Germinal center (tissue), 1 donor: Measurements from ENCODE around the gene ANAPC5.
"Not testable (repeated sequence)": the region's sequence is repeated elsewhere in the genome, so short reads cannot be mapped to it uniquely, and the experiment has no call there.

Experiments used
- DNase-seq: peaks from one replicate; pipeline ENCODE4 v3.0.0; 2012; ENCODE audit warnings: mixed read lengths, low spot score

The ANAPC5 gene

DNA sequence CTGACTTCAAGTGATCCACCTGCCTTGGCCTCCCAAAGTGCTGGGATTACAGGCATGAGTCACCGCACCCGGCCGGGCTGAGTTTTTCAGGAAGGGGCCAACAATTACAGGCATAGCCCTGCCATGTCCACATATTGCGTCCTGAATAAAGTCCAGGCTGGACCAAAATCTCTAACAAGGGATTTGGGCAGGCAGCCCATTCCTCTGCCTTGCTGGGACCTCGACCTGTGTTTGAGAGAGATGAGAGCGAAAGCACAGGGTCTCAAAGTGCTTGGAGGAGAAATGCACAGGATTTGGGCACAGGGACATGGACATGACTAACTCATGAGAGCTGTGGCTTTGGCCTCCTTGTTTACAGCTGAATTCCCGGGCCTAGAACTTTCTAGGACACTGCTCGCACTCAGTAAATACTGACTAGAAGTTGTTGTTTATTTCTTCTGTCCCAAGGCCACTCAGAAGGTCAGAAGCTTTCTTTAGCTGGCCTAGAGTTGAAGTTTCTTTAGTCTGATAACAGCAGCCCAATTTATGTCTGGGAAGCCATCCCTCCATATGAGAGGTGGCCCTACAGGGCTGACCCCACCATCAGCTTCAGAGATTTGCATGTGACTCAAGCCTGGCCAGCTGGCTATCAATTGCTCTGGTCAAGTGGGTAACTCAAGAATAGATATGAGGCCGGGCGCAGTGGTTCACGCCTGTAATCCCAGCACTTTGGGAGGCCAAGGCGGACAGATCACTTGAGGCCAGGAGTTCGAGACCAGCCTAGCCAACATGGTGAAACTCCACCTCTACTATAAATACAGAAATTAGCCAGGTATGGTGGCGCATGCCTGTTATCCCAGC, 67.4 kb downstream of the ANAPC5 start:
- DNase-seq, result no peak

DNA sequence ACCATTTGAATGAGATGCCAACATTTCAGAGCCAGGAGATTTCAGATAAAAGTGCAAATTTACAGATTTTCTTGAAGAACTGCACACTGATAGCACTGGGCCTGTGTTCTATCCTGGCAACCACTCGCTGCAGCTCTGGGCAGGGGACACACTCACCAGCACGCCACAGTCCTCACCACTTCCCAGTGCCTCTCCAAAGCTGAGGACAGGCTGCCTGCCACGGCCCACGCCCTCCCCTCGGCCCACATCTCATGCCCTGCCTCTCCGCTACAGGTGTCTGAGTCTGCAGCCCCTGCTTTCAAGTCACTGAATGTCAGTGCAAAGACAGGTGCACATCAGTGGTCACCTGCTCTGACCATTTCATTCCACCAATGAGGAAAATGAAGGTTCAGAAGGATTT, 68.4 kb downstream of the ANAPC5 start:
- DNase-seq, result no peak

DNA sequence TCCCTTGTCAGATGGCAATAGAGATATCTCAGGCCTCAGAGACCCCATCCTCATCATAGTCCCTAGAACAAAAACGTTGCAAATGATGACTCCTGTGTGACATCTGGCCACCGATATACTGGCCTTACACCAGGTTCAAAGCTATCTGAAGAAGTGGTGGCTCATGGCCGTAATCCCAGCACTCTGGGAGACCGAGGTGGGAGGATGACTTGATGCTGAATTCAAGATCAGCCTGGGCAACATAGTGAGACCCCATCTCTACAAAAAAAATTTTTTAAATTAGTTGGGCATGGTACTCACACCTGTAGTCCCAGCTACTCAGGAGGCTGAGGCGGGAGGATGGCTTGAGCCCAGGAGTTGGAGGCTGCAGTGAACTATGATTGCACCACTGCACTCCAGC, 68.8 kb downstream of the ANAPC5 start:
- no peak for DNase-seq

DNA sequence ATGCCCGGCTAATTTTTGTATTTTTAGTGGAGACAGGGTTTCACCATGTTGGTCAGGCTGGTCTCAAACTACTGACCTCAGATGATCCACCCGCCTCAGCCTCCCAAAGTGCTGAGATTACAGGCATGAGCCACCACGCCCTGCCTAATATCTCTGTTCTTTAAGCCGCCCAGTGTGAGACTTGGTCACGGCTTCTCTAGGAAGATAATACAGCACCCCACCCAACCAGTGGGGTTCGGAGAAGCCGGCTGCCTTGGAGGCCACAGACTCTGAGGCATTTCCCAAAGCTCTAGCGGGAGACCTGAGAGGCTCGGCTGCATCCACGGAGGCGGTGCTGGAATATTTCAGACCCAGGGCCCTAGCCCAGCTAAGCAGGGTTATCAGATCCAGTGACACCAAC, 69.3 kb downstream of the ANAPC5 start:
- not testable (repeated sequence) for DNase-seq

DNA sequence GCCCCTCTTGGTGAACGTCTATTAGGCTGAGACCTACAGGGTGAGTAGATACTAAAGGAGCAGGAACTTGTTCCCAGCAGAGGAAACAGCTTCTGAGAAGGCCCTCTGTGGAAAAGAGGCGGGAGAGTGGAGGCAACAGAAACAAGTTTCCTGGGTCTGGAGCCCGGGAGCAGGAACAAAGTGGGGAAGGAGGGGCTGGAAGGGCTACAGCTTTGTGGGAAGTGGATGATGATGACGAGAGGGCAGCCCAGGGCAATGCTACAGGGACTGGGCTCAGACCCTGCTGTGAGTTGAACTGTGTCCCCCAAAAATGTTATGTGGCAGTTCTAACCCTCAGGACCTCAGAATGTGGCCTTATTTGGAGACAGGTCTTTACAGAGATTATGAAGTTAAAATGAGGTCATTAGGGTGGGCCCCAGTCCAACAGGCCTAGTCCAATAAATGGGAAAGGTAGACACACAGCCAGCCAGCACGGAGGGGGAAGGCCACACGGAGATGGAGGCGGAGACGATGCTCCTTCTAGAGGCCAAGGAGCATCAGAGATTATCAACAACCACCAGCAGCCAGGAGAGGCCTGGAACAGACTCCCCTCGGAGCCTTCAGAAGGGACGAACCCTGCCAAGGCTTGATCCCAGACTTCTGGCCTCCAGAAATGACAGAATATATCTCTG, 70.0 kb downstream of the ANAPC5 start:
- no peak for DNase-seq

DNA sequence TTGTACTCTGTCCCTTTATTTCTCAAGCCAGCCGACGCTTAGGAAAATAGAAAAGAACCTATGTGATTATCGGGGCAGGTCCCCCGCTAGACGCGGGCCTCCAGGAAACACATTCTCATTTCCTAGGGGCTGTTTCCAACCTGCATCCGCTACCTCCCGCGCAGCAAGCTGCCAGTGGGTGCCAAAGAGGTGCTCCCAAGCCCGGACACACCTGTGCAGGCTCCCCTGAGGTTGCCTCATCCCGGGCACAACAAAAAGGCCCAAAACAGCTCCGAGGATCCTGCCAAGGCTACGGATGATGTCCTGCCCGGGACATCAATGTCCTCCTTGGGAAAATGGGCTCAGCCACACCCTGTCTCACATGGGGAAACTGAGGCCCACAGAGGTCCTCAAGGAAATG, 71.1 kb downstream of the ANAPC5 start:
- DNase-seq, result not testable (repeated sequence)

DNA sequence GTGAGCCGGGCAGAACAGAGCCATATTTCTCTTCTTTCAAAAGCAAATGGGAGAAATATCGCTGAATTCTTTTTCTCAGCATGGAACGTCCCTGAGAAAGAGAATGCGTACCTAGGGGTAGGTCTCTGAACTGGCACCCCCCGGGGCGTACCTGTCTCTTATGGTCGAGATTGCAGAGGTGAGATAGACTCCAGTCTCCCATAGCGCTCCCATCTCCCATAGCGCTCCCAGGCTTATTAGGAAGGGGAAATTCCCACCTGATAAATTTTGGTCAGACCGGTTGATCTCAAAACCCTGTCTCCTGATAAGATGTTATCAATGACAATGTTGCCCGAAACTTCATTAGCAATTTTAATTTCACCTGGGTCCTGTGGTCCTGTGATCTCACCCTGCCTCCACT, 71.7 kb downstream of the ANAPC5 start:
- DNase-seq, result not testable (repeated sequence)

DNA sequence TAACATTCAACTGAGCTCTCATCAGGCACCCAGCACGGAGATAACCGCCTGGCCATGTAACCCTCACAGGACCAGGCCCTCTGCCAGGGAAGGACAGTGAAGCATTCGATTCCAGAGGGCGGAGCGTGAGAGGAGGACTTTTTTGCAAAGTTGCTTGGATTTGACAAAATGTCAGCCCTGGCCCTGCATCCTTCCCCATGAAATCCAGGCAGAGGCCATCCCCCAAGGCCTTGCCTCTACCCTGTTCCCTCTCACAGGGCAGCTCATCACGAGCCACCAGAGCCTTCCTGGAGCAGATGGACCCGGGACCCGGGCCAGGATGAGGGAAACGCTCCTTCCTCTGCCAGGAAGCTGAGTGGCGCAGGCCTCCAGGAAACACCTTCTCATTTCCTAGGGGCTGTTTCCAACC, 72.7 kb downstream of the ANAPC5 start:
- DNase-seq, result no peak

DNA sequence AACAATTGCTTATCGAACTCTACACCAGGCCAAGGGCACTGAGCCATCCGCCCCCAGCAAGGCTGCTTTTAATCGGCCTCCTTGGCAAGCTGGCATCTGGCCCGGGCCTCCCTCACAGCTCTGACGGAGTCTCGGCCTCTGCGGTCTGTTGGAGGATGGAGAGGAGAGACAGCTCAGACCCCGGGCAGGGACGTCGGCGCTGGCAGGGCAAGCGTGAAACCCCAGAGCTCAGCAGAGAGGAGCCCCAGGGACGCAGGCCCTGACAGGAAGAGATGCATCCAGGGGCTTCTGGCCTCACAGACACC, 73.2 kb downstream of the ANAPC5 start:
- DNase-seq, result no peak

DNA sequence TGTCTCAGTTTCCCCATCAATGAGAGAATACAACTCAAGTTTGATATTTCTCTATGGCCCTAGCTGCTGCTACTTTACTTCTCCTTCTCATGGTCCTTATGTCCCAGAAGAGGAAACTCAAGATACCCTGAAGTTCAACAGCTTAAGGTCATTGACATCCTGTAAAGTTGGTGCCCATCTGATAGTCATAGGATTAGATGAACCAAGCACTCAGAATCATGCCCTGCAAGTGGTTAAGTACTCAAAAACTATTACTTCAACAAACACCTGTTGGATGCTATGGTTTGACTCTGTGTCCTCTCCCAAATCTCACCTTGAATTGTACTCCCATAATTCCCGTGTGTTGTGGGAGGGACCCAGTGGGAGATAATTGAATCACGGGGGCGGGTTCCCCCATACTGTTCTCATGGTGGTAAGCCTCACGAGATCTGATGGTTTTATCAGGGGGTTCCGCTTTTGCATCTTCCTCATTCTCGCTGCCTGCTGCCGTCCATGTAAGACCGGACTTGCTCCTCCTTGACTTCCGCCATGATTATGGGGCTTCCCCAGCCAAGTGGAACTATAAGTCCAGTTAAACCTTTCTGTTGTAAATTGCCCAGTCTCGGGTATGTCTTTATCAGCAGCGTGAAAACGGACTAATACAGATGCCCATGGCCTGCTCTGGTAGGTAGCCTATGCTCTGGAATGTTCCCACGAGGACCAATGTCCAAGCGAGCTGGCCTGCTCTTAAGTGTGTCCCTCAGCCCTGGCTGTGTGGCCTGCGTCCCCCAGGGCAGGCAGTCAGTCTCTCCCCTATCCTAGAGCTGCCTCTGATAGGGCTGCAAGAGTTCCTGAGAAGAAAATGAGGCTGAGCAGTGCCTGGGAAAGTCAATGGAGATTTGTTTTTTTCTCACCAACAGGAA, 73.8 kb downstream of the ANAPC5 start:
- no peak for DNase-seq

DNA sequence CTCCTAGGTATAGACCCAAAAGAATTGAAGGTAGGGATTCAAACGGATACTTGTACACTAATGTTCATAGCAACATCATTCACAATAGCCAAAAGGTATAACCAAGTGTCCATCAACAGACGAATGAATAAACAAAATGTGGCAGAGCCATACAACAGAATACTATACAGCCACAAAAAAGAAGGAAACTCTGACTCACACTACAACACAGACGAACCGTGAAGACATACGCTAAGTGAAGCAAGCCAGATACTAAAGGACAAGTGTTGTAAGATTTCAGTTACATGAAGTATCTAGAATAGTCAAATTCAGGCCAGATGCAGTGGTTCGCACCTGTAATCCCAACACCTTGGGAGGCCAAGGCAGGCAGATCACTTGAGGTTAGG, 74.8 kb downstream of the ANAPC5 start:
- no peak for DNase-seq

DNA sequence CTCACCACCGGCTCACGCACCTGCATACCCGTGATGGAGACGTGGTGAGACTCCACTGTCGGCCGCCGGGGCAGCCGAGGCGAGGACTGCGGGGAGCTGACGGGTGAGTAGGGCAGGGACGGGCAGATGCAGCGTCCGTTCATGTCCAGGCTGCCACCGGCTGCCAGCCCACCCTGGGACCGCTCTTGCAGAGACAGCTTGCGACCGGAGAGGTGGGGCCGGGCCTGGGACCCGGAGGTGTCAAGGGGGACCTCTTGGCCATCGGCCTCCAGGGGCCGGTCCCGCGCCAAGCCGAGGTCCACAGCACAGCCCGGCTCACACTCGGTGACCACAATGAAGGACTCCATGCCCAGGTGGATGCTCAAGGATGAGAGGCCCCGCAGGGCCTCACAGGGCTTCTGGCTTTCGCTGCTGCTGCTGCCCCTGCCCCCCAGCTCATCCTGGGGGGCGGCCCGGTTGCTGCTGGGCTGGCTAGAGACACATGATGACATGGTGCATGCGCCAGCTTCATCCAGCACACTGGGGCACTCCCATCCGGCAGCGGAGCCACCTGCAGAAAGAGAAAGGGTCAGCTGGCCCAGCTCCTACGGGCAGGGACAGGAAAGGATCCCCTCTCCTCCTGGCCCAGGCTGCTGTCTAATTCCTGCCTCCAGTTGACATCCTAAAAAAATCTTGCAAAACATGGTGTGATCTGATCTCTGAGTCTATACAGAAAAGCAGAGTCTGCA, 78.0 kb downstream of the ANAPC5 start:
- no peak for DNase-seq

DNA sequence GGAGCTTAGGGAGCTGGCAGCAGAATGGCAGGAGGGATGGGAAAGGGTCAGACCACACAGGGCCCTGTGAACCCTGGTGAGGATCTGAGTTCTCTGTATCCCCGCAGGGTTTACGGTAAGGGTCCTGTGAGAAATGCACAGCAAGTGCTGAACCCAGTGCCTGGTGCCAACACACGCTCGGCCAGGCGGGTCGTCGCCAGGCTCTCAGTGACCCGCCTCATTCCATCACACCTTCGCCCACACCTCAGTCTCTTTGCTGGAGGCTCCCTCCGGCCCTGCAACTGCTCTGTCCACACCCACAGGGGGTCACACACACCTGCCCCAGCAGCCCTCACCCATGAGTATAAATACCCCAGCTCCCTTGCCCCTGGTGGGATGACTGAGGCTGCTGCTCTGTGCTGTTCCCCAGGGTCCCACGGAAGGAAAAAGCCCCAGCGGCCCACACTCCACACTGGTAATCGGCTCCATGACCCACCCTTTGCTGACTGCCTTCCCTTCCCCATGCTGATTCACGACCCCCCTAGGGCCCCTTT, 78.8 kb downstream of the ANAPC5 start:
- no peak for DNase-seq

DNA sequence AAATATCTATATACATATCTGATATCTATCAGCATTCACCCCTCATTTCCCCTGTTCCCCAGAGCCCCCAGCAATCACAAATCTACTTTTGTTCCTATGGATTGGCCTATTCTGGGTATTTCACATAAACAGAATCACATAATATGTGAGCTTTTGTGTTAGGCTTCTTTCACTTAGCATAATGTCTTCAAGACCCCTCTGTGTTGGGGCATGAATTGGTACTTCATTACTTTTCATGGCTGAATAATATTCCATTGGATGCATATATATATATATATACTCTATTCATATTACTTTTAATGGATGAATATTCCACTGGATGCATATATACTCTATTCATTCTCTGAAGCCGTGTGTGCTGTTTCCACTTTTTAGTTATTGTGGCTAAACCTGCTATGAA, 84.4 kb downstream of the ANAPC5 start:
- no peak for DNase-seq

DNA sequence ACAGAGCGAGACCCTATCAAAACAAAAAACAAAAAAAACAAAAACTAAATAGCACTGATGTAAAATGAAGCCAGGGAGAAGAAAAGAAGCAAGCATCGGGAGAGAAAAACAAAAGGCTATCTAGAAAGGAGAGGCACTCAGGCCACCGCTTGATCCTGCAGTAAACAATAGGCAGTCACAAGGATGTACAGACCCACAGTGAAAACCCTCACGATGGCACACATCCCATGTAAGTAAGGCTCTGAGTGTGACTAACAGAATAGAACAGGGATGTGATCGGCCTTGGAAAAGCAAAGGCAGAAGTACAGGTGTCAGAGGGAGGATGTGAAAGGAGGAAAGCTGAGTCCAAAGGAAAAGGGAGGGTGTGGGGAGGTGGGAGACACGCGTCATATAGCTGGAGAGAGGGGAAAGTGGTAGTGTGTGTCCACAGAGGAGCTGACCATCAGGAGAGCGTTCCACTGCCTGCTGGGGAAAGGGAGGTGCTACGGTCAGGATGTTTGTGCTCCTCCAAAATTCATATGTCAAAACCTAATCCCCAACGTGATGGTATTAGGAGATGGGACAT, 87.2 kb downstream of the ANAPC5 start:
- DNase-seq, result no peak

DNA sequence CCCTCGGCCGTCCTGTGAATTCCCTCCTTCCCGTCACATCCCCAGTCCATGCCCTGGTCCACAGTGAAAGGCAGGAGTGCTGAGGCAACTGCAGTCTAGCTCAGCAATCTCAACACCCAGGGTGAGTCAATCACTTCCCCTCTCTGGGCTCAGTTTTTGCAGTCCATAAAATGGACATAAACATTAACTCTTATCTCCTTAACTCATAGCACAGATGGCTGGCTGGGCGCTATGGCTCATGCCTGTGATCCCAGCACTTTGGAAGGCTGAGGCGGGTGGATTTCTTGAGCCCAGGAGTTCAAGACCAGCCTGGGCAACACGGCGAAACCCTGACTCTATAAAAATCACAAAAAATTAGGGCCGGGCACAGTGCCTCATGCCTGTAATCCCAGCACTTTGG, 88.1 kb downstream of the ANAPC5 start:
- DNase-seq, result no peak

DNA sequence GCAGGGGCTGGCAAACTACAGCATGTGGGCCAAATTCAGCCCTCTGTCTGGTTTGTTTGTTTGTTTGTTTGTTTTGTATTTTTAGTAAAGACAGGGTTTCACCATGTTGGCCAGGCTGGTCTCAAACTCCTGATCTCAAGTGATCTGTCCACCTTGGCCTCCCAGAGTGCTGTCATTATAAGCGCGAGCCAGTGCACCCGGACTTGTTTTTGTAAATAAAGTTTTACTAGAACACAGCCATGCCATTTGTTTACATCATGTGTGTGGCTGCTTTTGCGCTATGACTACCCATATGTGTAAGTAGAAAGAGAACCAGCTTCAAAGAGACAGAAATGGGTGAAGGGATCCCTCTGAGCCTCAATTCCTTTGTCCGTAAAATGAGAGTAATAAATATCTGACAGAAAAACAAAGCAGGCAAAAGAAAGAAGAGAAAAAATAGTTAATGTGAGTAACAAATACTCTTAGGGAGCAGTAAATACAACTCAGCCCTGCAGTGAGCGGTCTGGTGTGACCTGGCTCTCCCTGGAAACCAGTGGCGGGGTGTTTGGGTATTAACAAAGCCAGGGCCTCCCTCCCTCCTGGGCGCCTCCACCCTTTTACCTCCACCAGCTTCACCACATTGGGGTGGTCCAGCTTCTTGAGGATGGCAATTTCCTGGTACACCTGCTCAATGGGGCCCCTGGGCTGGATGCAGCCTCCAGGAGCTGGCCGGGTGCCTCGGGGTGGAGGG, 88.8 kb downstream of the ANAPC5 start:
- no peak for DNase-seq

DNA sequence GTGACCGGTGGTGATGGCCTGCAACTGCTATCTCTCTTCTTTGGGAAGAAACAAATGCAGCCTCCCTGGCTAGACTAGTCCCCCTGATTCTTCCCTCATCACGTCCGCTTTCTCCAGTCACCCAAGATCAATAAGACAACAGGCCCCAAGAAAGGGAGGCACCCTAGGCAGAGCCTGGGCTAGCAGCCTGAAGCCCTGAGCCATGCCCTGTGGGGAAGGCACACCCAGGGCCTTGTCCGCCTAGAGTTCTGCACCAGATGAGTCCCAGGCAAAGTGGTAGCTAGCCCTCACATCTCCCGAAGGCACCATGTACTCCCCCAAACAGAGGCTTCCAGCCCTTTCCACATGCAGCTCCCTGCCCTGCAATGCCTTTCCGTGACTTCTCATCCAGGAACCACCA, 90.8 kb downstream of the ANAPC5 start:
- DNase-seq, result no peak

DNA sequence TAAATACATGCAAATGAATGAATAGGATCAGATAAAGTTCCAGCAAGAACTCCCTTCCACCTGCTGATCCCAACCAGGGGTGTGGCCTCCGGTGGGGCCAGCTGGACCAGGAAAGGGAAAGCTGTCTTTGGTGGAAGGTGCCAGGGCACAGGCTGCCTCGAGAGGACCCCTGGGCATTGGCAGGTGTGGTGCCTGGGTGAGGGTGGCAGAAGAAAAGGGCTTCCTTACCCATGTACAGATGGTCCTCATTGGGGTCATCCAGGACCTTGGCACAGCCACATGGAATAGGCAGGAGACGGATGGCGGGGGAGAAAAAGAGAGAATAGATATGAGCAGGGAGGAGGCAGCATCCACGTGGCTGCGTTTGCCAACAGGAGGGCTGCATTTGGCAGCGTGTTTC, 92.1 kb downstream of the ANAPC5 start:
- DNase-seq, result no peak

DNA sequence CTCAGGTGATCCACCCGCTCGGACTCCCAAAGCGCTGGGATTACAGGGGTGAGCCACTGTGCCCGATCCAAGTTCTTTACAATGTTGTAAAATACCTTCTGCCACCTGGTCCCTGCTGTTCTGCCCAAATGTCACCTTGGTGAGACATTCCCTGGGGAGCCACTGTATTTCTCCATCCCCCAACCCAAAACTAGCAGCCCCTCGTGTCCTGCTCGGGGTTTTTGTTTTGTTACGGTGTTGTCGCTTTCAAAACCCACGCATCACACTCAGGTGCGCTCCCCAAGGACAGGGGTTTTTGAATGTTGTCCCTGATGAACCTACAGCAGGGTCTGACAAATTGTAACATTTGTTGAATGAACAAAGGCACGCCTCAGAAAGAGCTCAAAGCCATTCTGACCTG, 93.1 kb downstream of the ANAPC5 start:
- DNase-seq, result peak; percentile 48
